Vein endothelial cell (primary cell): ENCODE results near the gene RAB15. TPM values are rescaled to one million over a fixed set of nuclear protein-coding genes. Genes with fewer than 3 reads are reported as not detected.

Experiments
- small RNA-seq: library from RNA; depleted of rRNA; stranded (forward); fragments of <200 nt; gene quantifications from one replicate; pipeline ENCODE3, GENCODE V24; 2012
- total RNA-seq: library from RNA; depleted of rRNA; stranded (reverse); fragments of >200 nt; gene quantifications from 2 replicates; pipeline ENCODE4 v1.2.3, GENCODE V29; 2012

Gene RAB15
- total RNA-seq, result 14.4 and 19.6 TPM in 2 replicates

GRCh38 chr14:64971943-64972791 lies at the start of gene RAB15:
RAB15 (minus strand) TSS chr14:64972336; CDS start chr14:64972076, 260 bp downstream.

GRCh38 chr14:64986648-64987437 lies 14.7 kb upstream of the RAB15 start, which contains the start of gene FNTB:
FNTB (plus strand) TSS chr14:64986895; CDS start chr14:64986954, 59 bp downstream.

DNA sequence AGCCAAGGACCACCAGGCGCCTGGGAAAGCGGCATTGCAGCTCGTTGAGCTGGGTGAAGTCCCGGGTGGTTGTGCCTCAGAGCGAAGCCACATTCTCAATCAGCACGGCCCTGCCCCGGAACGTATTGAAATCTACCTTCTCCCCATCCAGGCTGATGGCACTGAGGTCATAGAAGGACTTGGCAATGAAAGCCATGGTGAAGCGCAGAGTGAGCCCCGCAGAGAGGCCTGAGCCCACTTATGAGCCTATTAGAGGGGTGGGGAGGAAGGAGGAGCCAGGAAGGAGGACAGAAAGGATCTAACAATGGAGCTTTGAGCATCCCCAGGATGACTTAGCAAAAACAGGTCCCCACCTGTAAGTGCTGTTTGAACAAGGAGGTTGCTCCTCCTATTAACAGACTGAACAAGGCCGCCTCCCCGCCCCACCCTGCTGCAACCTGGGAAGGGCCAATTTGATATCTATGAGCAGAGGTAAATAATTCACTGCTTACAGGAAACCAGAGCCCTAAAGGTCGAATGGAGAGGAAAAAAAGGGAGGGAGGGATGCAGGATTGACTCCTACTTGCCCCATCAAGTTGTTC lies 29.5 kb downstream of the RAB15 start, which contains the start of gene GPX2:
Gene GPX2, minus strand, starts transcription at position 215 of the 581 bp plus-strand sequence. Its CDS starts 19 bp downstream, at position 196.

GRCh38 chr14:64914237-64915028 lies 57.7 kb downstream of the RAB15 start, which contains the start of gene CHURC1:
CHURC1 (plus strand) TSS chr14:64914455; CDS start chr14:64914496, 41 bp downstream.

Small RNAs within 50 kb of the gene (small RNA-seq; reads per million reads assigned to genes)
- not detected for gene RPPH1-2P

Other genes starting within 250 kb of the RAB15 start
- 0.10 TPM in 1 of 2 replicates, not detected in the other for gene SPTB, start 92.4 kb downstream of the RAB15 start, total RNA-seq
- 36.9 and 43.8 TPM in 2 replicates for gene CHURC1, start 57.9 kb downstream of the RAB15 start, total RNA-seq
- not detected in 2 replicates for gene GPX2, start 29.6 kb downstream of the RAB15 start, total RNA-seq
- 15.2 and 15.7 TPM in 2 replicates for gene FNTB, start 14.6 kb upstream of the RAB15 start, total RNA-seq
- 60.5 and 64.0 TPM in 2 replicates for gene MAX, start 130.2 kb upstream of the RAB15 start, total RNA-seq